ENCODE measurements around the gene ENTPD7.

The ENTPD7 gene

GRCh38 chr10:99676895-99677294 is 17.6 kb downstream of the ENTPD7 start:
- Histone ChIP-seq H3K27me3 (ENCODE audit: control insufficient read depth, insufficient read depth, low read length) (no peaks in the 10 kb centered on the region), H3K36me3 (ENCODE audit: control insufficient read depth, insufficient read depth, low read length) (no peaks in the 10 kb centered on the region), H3K4me1 (ENCODE audit: control insufficient read depth, insufficient read depth, low read length) (peaks cover 11% of the 10 kb centered on the region), H3K9me3 (ENCODE audit: control insufficient read depth, low read length) (no peaks in the 10 kb centered on the region), H3K9ac (ENCODE audit: low read length) (no peak overlapping the region), H3K4me3 (ENCODE audit: low read length) (no peak overlapping the region)

- Histone ChIP-seq H3K4me3 (ENCODE audit: low read length) (no peak overlapping the region), H3K4me1 (ENCODE audit: control insufficient read depth, insufficient read depth, low read length) (peaks cover 4% of the 10 kb centered on the region), H3K9me3 (ENCODE audit: control insufficient read depth, low read length) (no peaks in the 10 kb centered on the region), H3K9ac (ENCODE audit: low read length) (no peak overlapping the region), H3K27me3 (ENCODE audit: control insufficient read depth, insufficient read depth, low read length) (no peaks in the 10 kb centered on the region), H3K36me3 (ENCODE audit: control insufficient read depth, insufficient read depth, low read length) (no peaks in the 10 kb centered on the region)
Observed at GRCh38 chr10:99678921-99679320, 19.6 kb downstream of the ENTPD7 start.

- no peaks in the 10 kb centered on the region for H3K9me3 ChIP-seq (ENCODE audit: control insufficient read depth, low read length)
- H3K36me3 ChIP-seq (ENCODE audit: control insufficient read depth, insufficient read depth, low read length) = no peaks in the 10 kb centered on the region
- H3K9ac ChIP-seq (ENCODE audit: low read length) = no peak overlapping the region
- H3K4me1 ChIP-seq (ENCODE audit: control insufficient read depth, insufficient read depth, low read length) = peaks cover 4% of the 10 kb centered on the region
- H3K27me3 ChIP-seq (ENCODE audit: control insufficient read depth, insufficient read depth, low read length) = no peaks in the 10 kb centered on the region
- no peak overlapping the region for H3K4me3 ChIP-seq (ENCODE audit: low read length)
Observed at GRCh38 chr10:99681553-99681952, 22.2 kb downstream of the ENTPD7 start.

- Histone ChIP-seq H3K9me3 (ENCODE audit: control insufficient read depth, low read length) (no peaks in the 10 kb centered on the region), H3K4me1 (ENCODE audit: control insufficient read depth, insufficient read depth, low read length) (peaks cover 4% of the 10 kb centered on the region), H3K4me3 (ENCODE audit: low read length) (no peak overlapping the region), H3K27me3 (ENCODE audit: control insufficient read depth, insufficient read depth, low read length) (no peaks in the 10 kb centered on the region), H3K36me3 (ENCODE audit: control insufficient read depth, insufficient read depth, low read length) (no peaks in the 10 kb centered on the region), H3K9ac (ENCODE audit: low read length) (no peak overlapping the region)
Observed at GRCh38 chr10:99682032-99682431, 22.7 kb downstream of the ENTPD7 start.

GRCh38 chr10:99682752-99683151 is 23.4 kb downstream of the ENTPD7 start:
- H3K4me3 ChIP-seq (ENCODE audit: low read length) = no peak overlapping the region
- H3K4me1 ChIP-seq (ENCODE audit: control insufficient read depth, insufficient read depth, low read length) = peaks cover 4% of the 10 kb centered on the region
- H3K9ac ChIP-seq (ENCODE audit: low read length) = no peak overlapping the region
- no peaks in the 10 kb centered on the region for H3K36me3 ChIP-seq (ENCODE audit: control insufficient read depth, insufficient read depth, low read length)
- no peaks in the 10 kb centered on the region for H3K9me3 ChIP-seq (ENCODE audit: control insufficient read depth, low read length)
- no peaks in the 10 kb centered on the region for H3K27me3 ChIP-seq (ENCODE audit: control insufficient read depth, insufficient read depth, low read length)

- H3K4me1 ChIP-seq (ENCODE audit: control insufficient read depth, insufficient read depth, low read length) = peaks cover 4% of the 10 kb centered on the region
- no peaks in the 10 kb centered on the region for H3K27me3 ChIP-seq (ENCODE audit: control insufficient read depth, insufficient read depth, low read length)
- H3K4me3 ChIP-seq (ENCODE audit: low read length) = no peak overlapping the region
- no peaks in the 10 kb centered on the region for H3K36me3 ChIP-seq (ENCODE audit: control insufficient read depth, insufficient read depth, low read length)
- no peak overlapping the region for H3K9ac ChIP-seq (ENCODE audit: low read length)
- no peaks in the 10 kb centered on the region for H3K9me3 ChIP-seq (ENCODE audit: control insufficient read depth, low read length)
Observed at GRCh38 chr10:99685597-99685967, 26.3 kb downstream of the ENTPD7 start.

GRCh38 chr10:99689461-99689860 is 30.2 kb downstream of the ENTPD7 start:
- Histone ChIP-seq H3K9me3 (ENCODE audit: control insufficient read depth, low read length) (no peaks in the 10 kb centered on the region), H3K4me3 (ENCODE audit: low read length) (no peak overlapping the region), H3K27me3 (ENCODE audit: control insufficient read depth, insufficient read depth, low read length) (no peaks in the 10 kb centered on the region), H3K36me3 (ENCODE audit: control insufficient read depth, insufficient read depth, low read length) (no peaks in the 10 kb centered on the region), H3K4me1 (ENCODE audit: control insufficient read depth, insufficient read depth, low read length) (no peaks in the 10 kb centered on the region), H3K9ac (ENCODE audit: low read length) (no peak overlapping the region)

GRCh38 chr10:99693933-99694583 is 34.7 kb downstream of the ENTPD7 start:
- Histone ChIP-seq H3K36me3 (ENCODE audit: control insufficient read depth, insufficient read depth, low read length) (peaks cover 13% of the 10 kb centered on the region), H3K9ac (ENCODE audit: low read length) (no peak overlapping the region), H3K9me3 (ENCODE audit: control insufficient read depth, low read length) (no peaks in the 10 kb centered on the region), H3K4me3 (ENCODE audit: low read length) (no peak overlapping the region), H3K27me3 (ENCODE audit: control insufficient read depth, insufficient read depth, low read length) (no peaks in the 10 kb centered on the region), H3K4me1 (ENCODE audit: control insufficient read depth, insufficient read depth, low read length) (no peaks in the 10 kb centered on the region)

GRCh38 chr10:99695761-99696160 is 36.5 kb downstream of the ENTPD7 start:
- H3K9me3 ChIP-seq (ENCODE audit: control insufficient read depth, low read length) = no peaks in the 10 kb centered on the region
- H3K4me1 ChIP-seq (ENCODE audit: control insufficient read depth, insufficient read depth, low read length) = no peaks in the 10 kb centered on the region
- no peaks in the 10 kb centered on the region for H3K27me3 ChIP-seq (ENCODE audit: control insufficient read depth, insufficient read depth, low read length)
- peaks cover 21% of the 10 kb centered on the region for H3K36me3 ChIP-seq (ENCODE audit: control insufficient read depth, insufficient read depth, low read length)
- no peak overlapping the region for H3K4me3 ChIP-seq (ENCODE audit: low read length)
- H3K9ac ChIP-seq (ENCODE audit: low read length) = no peak overlapping the region

- H3K4me1 ChIP-seq (ENCODE audit: control insufficient read depth, insufficient read depth, low read length) = no peaks in the 10 kb centered on the region
- peaks cover 24% of the 10 kb centered on the region for H3K36me3 ChIP-seq (ENCODE audit: control insufficient read depth, insufficient read depth, low read length)
- H3K9ac ChIP-seq (ENCODE audit: low read length) = no peak overlapping the region
- no peaks in the 10 kb centered on the region for H3K27me3 ChIP-seq (ENCODE audit: control insufficient read depth, insufficient read depth, low read length)
- H3K4me3 ChIP-seq (ENCODE audit: low read length) = no peak overlapping the region
- no peaks in the 10 kb centered on the region for H3K9me3 ChIP-seq (ENCODE audit: control insufficient read depth, low read length)
Observed at GRCh38 chr10:99698504-99699080, 39.3 kb downstream of the ENTPD7 start.

- Histone ChIP-seq H3K27me3 (ENCODE audit: control insufficient read depth, insufficient read depth, low read length) (no peaks in the 10 kb centered on the region), H3K9ac (ENCODE audit: low read length) (no peak overlapping the region), H3K4me3 (ENCODE audit: low read length) (no peak overlapping the region), H3K9me3 (ENCODE audit: control insufficient read depth, low read length) (no peaks in the 10 kb centered on the region), H3K36me3 (ENCODE audit: control insufficient read depth, insufficient read depth, low read length) (peaks cover 34% of the 10 kb centered on the region), H3K4me1 (ENCODE audit: control insufficient read depth, insufficient read depth, low read length) (no peaks in the 10 kb centered on the region)
Observed at GRCh38 chr10:99700649-99701048, 41.3 kb downstream of the ENTPD7 start.

GRCh38 chr10:99708428-99709012 is 49.2 kb downstream of the ENTPD7 start:
- Histone ChIP-seq H3K27me3 (ENCODE audit: control insufficient read depth, insufficient read depth, low read length) (no peaks in the 10 kb centered on the region), H3K4me3 (ENCODE audit: low read length) (no peak overlapping the region), H3K9ac (ENCODE audit: low read length) (no peak overlapping the region), H3K4me1 (ENCODE audit: control insufficient read depth, insufficient read depth, low read length) (no peaks in the 10 kb centered on the region), H3K9me3 (ENCODE audit: control insufficient read depth, low read length) (no peaks in the 10 kb centered on the region), H3K36me3 (ENCODE audit: control insufficient read depth, insufficient read depth, low read length) (peaks cover 9% of the 10 kb centered on the region)

Data from mucosa of stomach (tissue), 1 donor.